H1 (cell line): ENCODE measurements around the gene DISC1. TPM values are rescaled to one million over a fixed set of nuclear protein-coding genes. Genes with fewer than 3 reads are reported as not detected.

ENCODE experiments used
- CBX5 ChIP-seq: fragments of 300-800, 300-1000 bp; sonication (generic); IDR thresholded peaks from 2 replicates; pipeline ENCODE4 v1.7.1; 2016; ENCODE audit warnings: antibody characterized with exemption, low read length, low read depth
- polyA plus RNA-seq, 7 experiments: library from polyadenylated mRNA; depleted of rRNA in 3 of 7; stranded (reverse) in 5 of 7; unstranded in 2 of 7; fragments of >200 nt in 5 of 7; fragments of 200-250 nt in 2 of 7; gene quantifications; 1 replicate in 5 of 7; 2 replicates in 1 of 7; 4 replicates in 1 of 7; pipeline versions ENCODE4 v1.2.1 to v1.2.3, GENCODE V29; 2011 to 2013; ENCODE audit warnings: missing spikeins in 2 of 7, mixed read lengths in 2 of 7
- total RNA-seq: library from RNA; stranded (reverse); fragmentation: NEBNext Ultra II Directional; extraction: Animal tissue kit (Norgen Biotek cat#: 25700); gene quantifications from 2 replicates; pipeline ENCODE4 v1.2.1, GENCODE V29; 2021

Gene DISC1
- total and polyA plus RNA-seq, 2 of the 8 experiments (the other 6 are each of a cell fraction or from before 2014, with no cell fraction given) = 1.1 to 3.5 TPM

GRCh38 chr1:231879296-231879695 lies 252.7 kb downstream of the DISC1 start (continued):
- TF ChIP-seq CBX5 = no peak
- TF ChIP-seq, all 59 proteins: peak for 0
